Measurements from ENCODE around the gene CDR2.
"Not testable (repeated sequence)": the region's sequence is repeated elsewhere in the genome, so short reads cannot be mapped to it uniquely, and the experiment has no call there.

The CDR2 gene

DNA sequence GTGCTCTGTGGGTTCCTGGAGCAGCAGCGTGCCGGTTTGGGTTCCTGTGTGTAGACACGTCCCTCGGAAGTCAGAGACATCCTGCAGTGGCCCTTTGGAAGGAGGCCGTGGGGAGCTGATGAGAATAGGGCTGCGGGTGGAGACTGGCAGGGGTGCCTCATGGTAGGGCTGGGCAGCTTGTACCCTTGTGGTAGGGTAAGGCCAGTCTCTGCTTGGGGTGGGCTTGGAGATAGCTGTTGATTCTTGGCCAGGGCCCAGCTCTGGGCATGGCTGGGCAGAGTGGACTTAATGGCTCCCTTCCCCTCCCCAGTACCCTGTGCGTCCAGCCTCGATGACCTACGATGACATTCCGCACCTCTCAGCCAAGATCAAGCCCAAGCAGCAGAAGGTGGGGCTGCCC is 66.6 kb downstream of the CDR2 start:
- Histone ChIP-seq H3K4me3 (no peak overlapping the region), H3K27ac (no peak overlapping the region)
- DNase-seq (ENCODE audit: low spot score): no peak
- TF ChIP-seq, protein P1, sequence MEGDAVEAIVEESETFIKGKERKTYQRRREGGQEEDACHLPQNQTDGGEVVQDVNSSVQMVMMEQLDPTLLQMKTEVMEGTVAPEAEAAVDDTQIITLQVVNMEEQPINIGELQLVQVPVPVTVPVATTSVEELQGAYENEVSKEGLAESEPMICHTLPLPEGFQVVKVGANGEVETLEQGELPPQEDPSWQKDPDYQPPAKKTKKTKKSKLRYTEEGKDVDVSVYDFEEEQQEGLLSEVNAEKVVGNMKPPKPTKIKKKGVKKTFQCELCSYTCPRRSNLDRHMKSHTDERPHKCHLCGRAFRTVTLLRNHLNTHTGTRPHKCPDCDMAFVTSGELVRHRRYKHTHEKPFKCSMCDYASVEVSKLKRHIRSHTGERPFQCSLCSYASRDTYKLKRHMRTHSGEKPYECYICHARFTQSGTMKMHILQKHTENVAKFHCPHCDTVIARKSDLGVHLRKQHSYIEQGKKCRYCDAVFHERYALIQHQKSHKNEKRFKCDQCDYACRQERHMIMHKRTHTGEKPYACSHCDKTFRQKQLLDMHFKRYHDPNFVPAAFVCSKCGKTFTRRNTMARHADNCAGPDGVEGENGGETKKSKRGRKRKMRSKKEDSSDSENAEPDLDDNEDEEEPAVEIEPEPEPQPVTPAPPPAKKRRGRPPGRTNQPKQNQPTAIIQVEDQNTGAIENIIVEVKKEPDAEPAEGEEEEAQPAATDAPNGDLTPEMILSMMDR (IDR thresholded peaks at IDR 0.05): no peak

DNA sequence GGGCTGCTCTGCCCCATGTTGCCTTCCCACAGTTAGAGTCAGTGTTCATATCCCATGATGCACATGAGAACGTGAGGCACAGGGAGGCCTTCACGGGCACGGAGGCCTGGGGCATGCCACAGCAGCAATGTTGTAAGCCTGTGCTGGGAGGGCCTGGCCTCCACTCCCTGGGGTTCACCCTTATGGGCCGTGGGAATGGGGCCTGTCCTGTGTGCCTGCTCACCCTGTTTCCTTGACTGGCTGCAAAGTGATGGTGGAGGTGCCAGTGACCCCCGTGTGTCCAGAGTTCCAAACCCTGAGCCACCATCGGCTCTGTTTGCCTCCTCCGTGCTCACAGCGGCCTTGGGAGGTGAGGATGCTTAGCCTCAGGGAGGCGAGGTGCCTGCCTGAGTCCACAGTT is 67.6 kb downstream of the CDR2 start:
- TF ChIP-seq, protein P1 (IDR thresholded peaks at IDR 0.05): no peak

DNA sequence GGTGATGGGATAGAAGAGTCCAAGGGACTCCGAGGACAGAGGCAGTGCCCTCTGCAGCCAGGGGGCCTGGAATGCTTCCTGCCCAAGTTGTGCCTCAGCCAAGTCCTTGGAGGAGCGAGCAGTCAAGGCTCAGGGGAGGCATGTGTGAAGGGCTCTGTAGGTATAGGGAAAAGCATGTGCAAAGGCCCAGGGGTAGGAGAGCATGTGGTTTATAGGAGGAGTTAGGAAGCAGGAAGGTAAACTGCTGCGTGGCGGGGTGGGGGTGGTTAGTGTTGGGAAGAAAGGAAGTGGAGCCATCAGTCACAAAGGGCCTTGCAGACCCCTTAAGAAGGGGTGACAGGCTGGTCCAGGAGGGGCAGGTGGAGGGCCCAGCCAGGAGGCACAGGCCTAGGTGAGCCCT is 70.0 kb downstream of the CDR2 start:
- DNase-seq (ENCODE audit: low spot score): no peak
- TF ChIP-seq, protein P1 (IDR thresholded peaks at IDR 0.05): no peak
- Histone ChIP-seq H3K4me3 (no peak overlapping the region), H3K27ac (no peak overlapping the region)

More for the DNA sequence above, 67.6 kb downstream of the CDR2 start:
- Histone ChIP-seq H3K27ac (no peak overlapping the region), H3K4me3 (no peak overlapping the region)
- no peak for DNase-seq (ENCODE audit: low spot score)

DNA sequence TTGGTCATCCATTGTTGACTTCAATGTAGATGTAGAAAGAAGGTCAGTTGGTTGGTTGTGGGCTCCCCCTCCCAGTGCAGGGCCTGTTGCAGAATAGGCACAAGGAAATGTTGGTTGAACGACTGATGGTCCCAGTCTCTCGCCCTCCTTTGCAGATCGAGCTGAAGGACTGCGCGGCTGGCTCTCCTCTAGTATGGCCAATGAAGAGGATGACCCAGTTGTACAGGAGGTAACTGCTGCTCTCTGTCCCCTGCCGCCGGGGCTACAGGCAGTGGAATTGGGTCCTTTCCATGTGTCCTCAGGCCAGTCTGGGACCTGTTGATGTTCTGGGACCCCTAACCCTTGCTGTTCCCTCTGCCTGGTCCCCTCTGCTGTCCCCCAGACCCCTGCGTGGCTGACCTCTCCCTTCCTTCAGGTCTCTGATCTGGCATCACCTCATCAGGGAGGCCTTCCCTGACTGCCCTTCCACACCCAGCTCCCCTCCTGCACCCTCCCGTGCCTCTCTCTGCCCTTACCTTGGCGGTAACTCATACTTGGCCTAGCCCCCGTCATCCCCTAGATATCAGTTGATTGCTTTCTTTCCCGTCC is 71.5 kb downstream of the CDR2 start:
- no peak for DNase-seq (ENCODE audit: low spot score)
- Histone ChIP-seq H3K27ac (no peak overlapping the region), H3K4me3 (no peak overlapping the region)
- TF ChIP-seq, protein P1 (IDR thresholded peaks at IDR 0.05): no peak

DNA sequence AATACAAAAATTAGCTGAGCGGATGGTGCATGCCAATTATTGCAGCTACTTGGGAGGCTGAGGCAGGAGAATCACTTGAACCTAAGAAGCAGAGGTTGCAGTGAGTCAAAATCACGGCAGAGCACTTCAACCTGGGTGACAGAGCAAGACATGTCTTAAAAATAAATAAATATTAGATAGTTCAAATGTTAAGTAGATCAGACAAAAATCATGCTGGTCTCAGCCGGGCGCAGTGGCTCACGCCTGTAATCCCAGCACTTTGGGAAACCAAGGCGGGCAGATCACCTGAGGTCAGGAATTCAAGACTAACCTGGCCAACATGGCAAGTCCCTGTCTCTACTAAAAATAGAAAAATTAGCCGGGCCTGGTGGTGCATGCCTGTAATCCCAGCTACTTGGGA is 73.0 kb downstream of the CDR2 start:
- not testable (repeated sequence) for H3K4me3 ChIP-seq; DNase-seq (ENCODE audit: low spot score); H3K27ac ChIP-seq

DNA sequence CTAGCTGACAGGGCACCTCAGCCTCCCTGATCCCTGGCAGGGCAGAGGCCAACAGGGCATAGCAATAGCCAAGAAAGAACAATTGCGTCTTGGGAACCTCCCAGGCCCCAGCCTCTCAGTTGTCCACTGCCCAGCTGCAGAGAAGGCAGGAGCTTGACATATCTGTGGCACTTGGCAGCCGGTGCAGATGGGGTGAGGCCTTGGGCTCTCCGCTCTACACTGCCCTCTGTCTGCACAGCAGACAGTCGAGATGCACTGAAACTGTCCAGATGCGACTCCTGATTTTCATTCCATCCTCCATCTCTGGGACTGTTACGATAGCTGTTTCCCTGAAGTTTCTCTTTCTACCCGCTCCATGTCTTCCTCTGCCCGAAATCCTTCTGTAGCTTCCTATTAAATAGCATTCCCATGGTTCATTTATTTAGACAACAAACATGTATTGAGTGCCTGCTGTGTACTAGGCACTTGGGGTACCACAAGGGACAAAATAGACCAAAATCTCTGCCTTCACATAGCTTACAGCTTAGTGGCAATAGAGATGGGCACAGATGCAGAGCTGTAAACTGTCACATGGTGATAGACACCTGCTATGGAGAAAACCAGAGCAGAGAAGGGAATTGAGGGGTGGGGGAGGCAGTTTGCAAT is 73.9 kb downstream of the CDR2 start:
- TF ChIP-seq, protein P1 (IDR thresholded peaks at IDR 0.05): peak; percentile 18
- Histone ChIP-seq H3K27ac (no peak overlapping the region), H3K4me3 (no peak overlapping the region)
- DNase-seq (ENCODE audit: low spot score): no peak

DNA sequence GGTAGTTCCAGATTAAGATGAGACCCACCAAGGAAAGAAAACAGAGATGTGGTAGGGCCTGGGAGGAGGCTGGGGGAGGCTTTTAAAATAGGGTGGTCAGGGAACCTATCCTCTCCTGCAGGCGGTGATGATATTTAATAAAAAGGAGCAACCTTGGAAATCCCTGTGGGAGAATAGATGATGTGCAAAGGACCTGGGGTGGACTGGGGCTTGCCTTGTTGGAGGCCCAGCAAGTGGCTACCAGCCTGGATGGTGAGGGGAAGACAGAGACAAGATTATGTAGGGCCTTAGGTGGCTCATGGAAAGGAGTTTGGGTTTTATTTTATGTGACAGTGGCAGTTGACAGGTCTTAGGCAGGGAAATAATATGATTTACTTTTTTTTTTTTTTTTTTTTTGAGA is 75.4 kb downstream of the CDR2 start:
- peak overlapping the region in 1 of 2 donors; percentile 87 for H3K27ac ChIP-seq
- no peak for DNase-seq (ENCODE audit: low spot score)
- TF ChIP-seq, protein P1 (IDR thresholded peaks at IDR 0.05): no peak
- H3K4me3 ChIP-seq: peak overlapping the region; percentile 82

Measured in coronary artery (tissue), 2 donors.